22Rv1 (cell line): ENCODE results near the gene PAMR1.
A peak's percentile ranks its signal among the peaks of the same experiment; 100 is the strongest.

Source experiments
- CTCF ChIP-seq: fragments of 450-650 bp; IDR thresholded peaks from 2 replicates; pipeline ENCODE4 v1.5.1; 2017; ENCODE audit warnings: mild to moderate bottlenecking
- ZFX ChIP-seq: fragments of 450-650 bp; IDR thresholded peaks from 2 replicates; pipeline ENCODE4 v1.6.1; 2017; ENCODE audit warnings: antibody characterized with exemption, borderline replicate concordance

- TF ChIP-seq CTCF (peak; percentile 53), ZFX (no peak)
These were observed 113.1 kb downstream of the PAMR1 start for GRCh38 chr11:35412285-35412684.
